Endothelial cell of umbilical vein (primary cell): ENCODE data around the gene PRMT9. TPM values are rescaled to one million over a fixed set of nuclear protein-coding genes. Genes with fewer than 3 reads are reported as not detected.

Experiments
- BruUV-seq: library from RNA; stranded (reverse); fragments of 400-500 nt; replicated peaks from 2 replicates; lab custom pipeline; 2021; lab: Mats Ljungman, UMichigan
- CTCF ChIA-PET: fragments of 300-600, 350-600 bp; sonication (Branson Sonifier 250); formaldehyde crosslinking; loops from one replicate; lab custom pipeline; 2021; ENCODE audit warnings: antibody characterized with exemption, inconsistent platforms; lab: Charles Lee
- POLR2A ChIA-PET: fragments of 300-600, 350-600 bp; sonication (Branson Sonifier 250); formaldehyde crosslinking; loops from one replicate; lab custom pipeline; 2021; ENCODE audit warnings: antibody characterized with exemption, inconsistent platforms; lab: Charles Lee
- DNase-seq: peaks from one replicate; pipeline ENCODE4 v3.0.0-alpha.2; 2011; ENCODE audit warnings: low read depth, low spot score
- FAIRE-seq: peaks from 2 replicates; lab custom pipeline; 2011; peaks lifted over from hg19 to GRCh38; lab: Jason Lieb, UNC
- H2AFZ ChIP-seq: 2 replicates; pipeline ENCODE4 v1.6.0; 2012; ENCODE audit warnings: low read depth, low read length, control low read depth, inconsistent platforms
- H3K27ac ChIP-seq: 2 replicates; pipeline ENCODE4 v1.5.1; 2011; ENCODE audit warnings: low read depth, mild to moderate bottlenecking, control low read depth, low read length, moderate library complexity; ENCODE audit not compliant: insufficient read depth
- H3K27me3 ChIP-seq, 2 experiments: 2 replicates each; pipeline versions ENCODE4 v1.6.0 to v1.6.1; 2011; ENCODE audit warnings: low read length in 2 of 2, mixed read lengths in 1 of 2; ENCODE audit not compliant: control insufficient read depth in 2 of 2, insufficient read depth in 2 of 2
- H3K36me3 ChIP-seq, 2 experiments: 2 replicates in 1 of 2; 3 replicates in 1 of 2; pipeline ENCODE4 v1.5.1; 2011; ENCODE audit warnings: low read length in 2 of 2, mild to moderate bottlenecking in 1 of 2, moderate library complexity in 1 of 2; ENCODE audit not compliant: control insufficient read depth in 2 of 2, insufficient read depth in 2 of 2; ENCODE audit errors: extremely low read depth in 1 of 2
- H3K4me1 ChIP-seq: 3 replicates; pipeline ENCODE4 v1.5.1; 2011; ENCODE audit warnings: mild to moderate bottlenecking, low read length; ENCODE audit not compliant: control insufficient read depth, insufficient read depth; ENCODE audit errors: extremely low read depth
- H3K4me2 ChIP-seq: 2 replicates; pipeline ENCODE4 v1.6.1; 2011; ENCODE audit warnings: low read length, control low read depth, mixed read lengths; ENCODE audit not compliant: insufficient read depth
- H3K4me3 ChIP-seq, 3 experiments: fragments of 200-600 bp in 1 of 3; sonication (generic), shearing (Covaris generic) in 1 of 3; replicated peaks in 1 of 3; 2 replicates each; pipeline ENCODE4 v1.5.1; 2011 to 2016; ENCODE audit warnings: control low read depth in 3 of 3, low read length in 3 of 3, mild to moderate bottlenecking in 2 of 3, inconsistent platforms in 1 of 3, low read depth in 1 of 3, moderate library complexity in 1 of 3; ENCODE audit not compliant: insufficient read depth in 1 of 3
- H3K79me2 ChIP-seq: 2 replicates; pipeline ENCODE4 v1.6.0; 2012; ENCODE audit warnings: low read length, inconsistent platforms; ENCODE audit not compliant: control insufficient read depth, insufficient read depth
- H3K9ac ChIP-seq: replicated peaks from 2 replicates; pipeline ENCODE3; 2011; ENCODE audit warnings: low read length, control low read depth; ENCODE audit not compliant: insufficient read depth; ENCODE audit errors: extremely low read depth
- H3K9me1 ChIP-seq: replicated peaks from 3 replicates; pipeline ENCODE4 v1.6.0; 2011; ENCODE audit warnings: mild to moderate bottlenecking, low read length; ENCODE audit not compliant: control insufficient read depth, insufficient read depth; ENCODE audit errors: extremely low read depth
- H3K9me3 ChIP-seq: replicated peaks from 2 replicates; pipeline ENCODE4 v1.5.1; 2012; ENCODE audit warnings: low read length, inconsistent platforms; ENCODE audit not compliant: control insufficient read depth, insufficient read depth
- H4K20me1 ChIP-seq: replicated peaks from 2 replicates; pipeline ENCODE3; 2011; ENCODE audit warnings: mild to moderate bottlenecking, low read length; ENCODE audit not compliant: control insufficient read depth, insufficient read depth; ENCODE audit errors: extremely low read depth
- EZH2 ChIP-seq: IDR thresholded peaks from 2 replicates; pipeline ENCODE4 v1.6.1; 2012; ENCODE audit warnings: borderline replicate concordance, low read depth, mild to moderate bottlenecking, moderate library complexity, low read length, inconsistent platforms; ENCODE audit not compliant: severe bottlenecking
- FOS ChIP-seq: IDR thresholded peaks from 2 replicates; pipeline ENCODE4 v1.6.1; 2011; ENCODE audit warnings: mild to moderate bottlenecking, low read length, moderate library complexity, borderline replicate concordance; ENCODE audit not compliant: insufficient read depth
- GATA2 ChIP-seq: IDR thresholded peaks from 2 replicates; pipeline ENCODE4 v1.7.0; 2011; ENCODE audit warnings: low read depth, mild to moderate bottlenecking, moderate library complexity, mixed read lengths, low read length; ENCODE audit not compliant: insufficient read length, insufficient read depth
- JUN ChIP-seq: IDR thresholded peaks from 2 replicates; pipeline ENCODE4 v1.6.1; 2011; ENCODE audit warnings: borderline replicate concordance, low read depth; ENCODE audit not compliant: insufficient read length, insufficient read depth
- MAX ChIP-seq: IDR thresholded peaks from 2 replicates; pipeline ENCODE4 v1.6.1; 2011; ENCODE audit not compliant: insufficient read depth, insufficient read length
- MYC ChIP-seq: IDR thresholded peaks from one replicate; pipeline ENCODE4 v1.6.1; 2011; ENCODE audit warnings: mild to moderate bottlenecking, low read depth, low read length
- POLR2AphosphoS5 ChIP-seq: IDR thresholded peaks from 2 replicates; pipeline ENCODE4 v1.6.1; 2012; ENCODE audit warnings: low read depth, mild to moderate bottlenecking, control low read depth, low read length, moderate library complexity; ENCODE audit not compliant: insufficient read depth
- dilution Hi-C: fragments of 300-500 bp; cut with MboI; formaldehyde crosslinking; loops from one replicate; pipeline ENCODE4 v1.15.0; 2019; ENCODE audit warnings: low sequenced_read_pairs; ENCODE audit not compliant: extremely low pct_ligation_motif_present
- intact Hi-C: fragments of 100-400 bp; cut with micrococcal nuclease; formaldehyde crosslinking; loops from one replicate; pipeline ENCODE4 v1.10.0; 2022
- polyA plus RNA-seq, 4 experiments: library from polyadenylated mRNA; depleted of rRNA in 3 of 4; stranded (reverse) in 3 of 4; unstranded in 1 of 4; fragments of >200 nt; gene quantifications; 2 replicates each; pipeline versions ENCODE4 v1.2.1 to v1.2.3, GENCODE V29; 2011 to 2012; ENCODE audit warnings: missing spikeins in 1 of 4
- total RNA-seq: library from RNA; stranded (reverse); gene quantifications from 2 replicates; pipeline ENCODE4 v1.2.3, GENCODE V29; 2021

The PRMT9 gene
- total and polyA plus RNA-seq, 2 donors (not counting 3 experiments of a cell fraction or from before 2014, with no cell fraction given): 3.2 to 9.0 TPM

- Histone ChIP-seq H3K9me3 (no peaks in the 10 kb centered on the region), H3K9me1 (no peaks in the 10 kb centered on the region), H2AFZ (no peak overlapping the region), H3K27me3 (no peaks in the 10 kb centered on the region), H3K4me2 (no peak overlapping the region), H4K20me1 (no peaks in the 10 kb centered on the region), H3K27ac (no peak overlapping the region), H3K79me2 (no peaks in the 10 kb centered on the region), H3K4me1 (no peaks in the 10 kb centered on the region), H3K36me3 (peaks cover 0 to 6% of the 10 kb centered on the region in 2 experiments), H3K4me3 (no peak overlapping the region), H3K9ac (no peak overlapping the region)
- dilution Hi-C loops (no loop called here), intact Hi-C loops (no loop called here)
- BruUV-seq: no TSS peak
- POLR2A ChIA-PET: interaction anchor here (0.6 kb wide), 1 partner anchor 9 kb away, joined by 4 read pairs; no protein-coding TSS in a partner anchor
- TF ChIP-seq MAX (no peak), EZH2 (no peak), GATA2 (no peak), JUN (no peak), POLR2AphosphoS5 (no peak), MYC (no peak), FOS (no peak)
- no peak for FAIRE-seq
- CTCF ChIA-PET: interaction anchor here (5.3 kb wide), 1 partner anchor 228 kb away, joined by 48 read pairs; no protein-coding TSS in a partner anchor
- DNase-seq: no peak
Measured at GRCh38 chr4:147638942-147639341, 45.0 kb downstream of the PRMT9 start.

- no peaks in the 10 kb centered on the region for H3K79me2 ChIP-seq
- DNase-seq (no peak), FAIRE-seq (no peak)
- intact Hi-C loops (no loop called here), dilution Hi-C loops (no loop called here)
- H3K4me2 ChIP-seq: no peak overlapping the region
- TF ChIP-seq EZH2 (no peak), MYC (no peak), GATA2 (no peak), FOS (no peak)
- H3K27ac ChIP-seq: no peak overlapping the region
- H3K4me1 ChIP-seq: no peaks in the 10 kb centered on the region
- H4K20me1 ChIP-seq: no peaks in the 10 kb centered on the region
- no peaks in the 10 kb centered on the region for H3K9me3 ChIP-seq
- H3K36me3 ChIP-seq: peaks cover under 1 to 6% of the 10 kb centered on the region in 2 experiments
- BruUV-seq: no TSS peak
- no peak overlapping the region for H3K9ac ChIP-seq
- H2AFZ ChIP-seq: no peak overlapping the region
- no peak overlapping the region for H3K4me3 ChIP-seq
- no peaks in the 10 kb centered on the region for H3K27me3 ChIP-seq
- POLR2A ChIA-PET: no interaction called here
- CTCF ChIA-PET: interaction anchor here (5.3 kb wide), 1 partner anchor 228 kb away, joined by 48 read pairs; no protein-coding TSS in a partner anchor
- H3K9me1 ChIP-seq: no peaks in the 10 kb centered on the region
Measured at GRCh38 chr4:147638365-147638764, 45.6 kb downstream of the PRMT9 start.
